Activated naive CD8-positive, alpha-beta T cell treated with anti-CD3 and anti-CD28 coated beads, Interleukin-2, amount 10 ng/mL, durations not matched to agents 7 days and 5 days (primary cell): ENCODE measurements around the gene ARFIP1. TPM values are rescaled to one million over a fixed set of nuclear protein-coding genes. Genes with fewer than 3 reads are reported as not detected.

Experiments used
- ATAC-seq: fragments of 150-1000 bp; cut with Tn5 transposase; one replicate; pipeline ENCODE4 v1.10.0; 2021; ENCODE audit warnings: low read depth, moderate library complexity
- POLR2A ChIA-PET: fragments of 350-600 bp; sonication (Branson Sonifier 250); formaldehyde crosslinking; loops from one replicate; lab custom pipeline; 2021; ENCODE audit warnings: antibody characterized with exemption; lab: Charles Lee
- DNase-seq: peaks from one replicate; pipeline ENCODE4 v3.0.0; 2021
- H3K27ac Mint-ChIP-seq: one replicate; pipeline ENCODE4 v1.8.0; 2022; ENCODE audit warnings: mild to moderate bottlenecking, mixed read lengths
- H3K27me3 Mint-ChIP-seq: one replicate; pipeline ENCODE4 v1.8.0; 2022; ENCODE audit warnings: mild to moderate bottlenecking, moderate library complexity, mixed read lengths
- H3K36me3 Mint-ChIP-seq: one replicate; pipeline ENCODE4 v1.8.0; 2021; ENCODE audit warnings: mild to moderate bottlenecking, mixed read lengths
- H3K4me1 Mint-ChIP-seq: one replicate; pipeline ENCODE4 v1.8.0; 2021; ENCODE audit warnings: mixed read lengths
- H3K4me3 Mint-ChIP-seq: one replicate; pipeline ENCODE4 v1.8.0; 2022; ENCODE audit warnings: mild to moderate bottlenecking, moderate library complexity, mixed read lengths
- H3K9me3 Mint-ChIP-seq: one replicate; pipeline ENCODE4 v1.8.0; 2021; ENCODE audit warnings: mixed read lengths
- total RNA-seq, 2 experiments: library from RNA; stranded (reverse); gene quantifications; one replicate each; pipeline ENCODE4 v1.2.3, GENCODE V29; 2021

The ARFIP1 gene
- total RNA-seq, 2 experiments from 2014 or later = 18.4 to 19.4 TPM

DNA sequence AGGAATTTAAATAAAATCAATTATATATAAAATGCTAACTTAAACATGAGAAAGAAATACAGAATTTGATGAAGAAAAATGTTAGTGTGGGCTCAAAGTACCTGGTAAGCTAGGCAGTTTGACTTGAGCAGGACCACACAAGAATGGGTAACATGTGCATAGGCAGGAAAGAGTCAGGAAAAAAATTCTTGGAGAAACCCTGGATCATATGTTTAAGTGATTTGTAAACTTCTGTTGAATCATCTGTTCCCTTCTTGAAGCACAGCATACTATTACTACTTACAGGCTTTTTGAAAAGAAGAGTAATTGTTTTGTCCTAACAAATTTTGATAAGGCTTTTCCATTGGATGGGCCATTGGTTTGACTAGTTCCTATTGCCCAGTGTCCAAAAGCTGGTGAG, 118.9 kb downstream of the ARFIP1 start:
- ATAC-seq = no peak
- no peak overlapping the region for H3K27ac Mint-ChIP-seq
- no peak for DNase-seq
- no peak overlapping the region for H3K4me3 Mint-ChIP-seq
- H3K4me1 Mint-ChIP-seq = peaks cover 6% of the 10 kb centered on the region
- POLR2A ChIA-PET = no interaction called here
- peaks cover 14% of the 10 kb centered on the region for H3K36me3 Mint-ChIP-seq
- H3K9me3 Mint-ChIP-seq = no peaks in the 10 kb centered on the region
- no peaks in the 10 kb centered on the region for H3K27me3 Mint-ChIP-seq

DNA sequence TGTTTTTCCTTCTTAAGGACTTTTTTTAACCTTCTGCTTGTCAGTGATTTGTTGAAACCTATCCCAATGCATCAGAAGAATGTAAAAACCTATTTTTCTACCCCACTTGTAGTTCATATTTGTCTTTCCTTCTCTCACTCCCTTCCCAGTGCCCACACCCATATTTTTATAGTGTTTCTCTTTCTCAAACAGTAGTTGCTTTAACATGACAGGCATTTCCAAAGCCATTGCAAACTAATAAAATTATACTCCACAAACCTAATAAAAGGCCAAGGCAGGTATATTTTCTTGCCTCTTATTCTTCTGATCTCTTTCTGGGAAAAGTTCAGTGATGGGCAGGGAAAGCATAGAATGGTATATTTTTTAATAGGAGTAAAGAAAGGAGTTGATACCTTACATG, 120.6 kb downstream of the ARFIP1 start:
- POLR2A ChIA-PET = no interaction called here
- Mint-ChIP-seq H3K9me3 (no peaks in the 10 kb centered on the region), H3K4me1 (peaks cover 6% of the 10 kb centered on the region), H3K4me3 (no peak overlapping the region), H3K36me3 (peaks cover 14% of the 10 kb centered on the region), H3K27ac (no peak overlapping the region), H3K27me3 (no peaks in the 10 kb centered on the region)
- DNase-seq (no peak), ATAC-seq (no peak)

GRCh38 chr4:152901205-152901604, 121.5 kb downstream of the ARFIP1 start:
- no peak for ATAC-seq
- no peaks in the 10 kb centered on the region for H3K27me3 Mint-ChIP-seq
- peaks cover 6% of the 10 kb centered on the region for H3K4me1 Mint-ChIP-seq
- no peak for DNase-seq
- no peaks in the 10 kb centered on the region for H3K9me3 Mint-ChIP-seq
- no peak overlapping the region for H3K27ac Mint-ChIP-seq
- POLR2A ChIA-PET = no interaction called here
- H3K4me3 Mint-ChIP-seq = no peak overlapping the region
- peaks cover 11% of the 10 kb centered on the region for H3K36me3 Mint-ChIP-seq

GRCh38 chr4:152903658-152904057, 123.9 kb downstream of the ARFIP1 start:
- ATAC-seq (no peak), DNase-seq (no peak)
- H3K9me3 Mint-ChIP-seq = no peaks in the 10 kb centered on the region
- H3K27ac Mint-ChIP-seq = no peak overlapping the region
- POLR2A ChIA-PET = no interaction called here
- no peaks in the 10 kb centered on the region for H3K4me1 Mint-ChIP-seq
- H3K36me3 Mint-ChIP-seq = peaks cover 18% of the 10 kb centered on the region
- no peak overlapping the region for H3K4me3 Mint-ChIP-seq
- H3K27me3 Mint-ChIP-seq = no peaks in the 10 kb centered on the region

DNA sequence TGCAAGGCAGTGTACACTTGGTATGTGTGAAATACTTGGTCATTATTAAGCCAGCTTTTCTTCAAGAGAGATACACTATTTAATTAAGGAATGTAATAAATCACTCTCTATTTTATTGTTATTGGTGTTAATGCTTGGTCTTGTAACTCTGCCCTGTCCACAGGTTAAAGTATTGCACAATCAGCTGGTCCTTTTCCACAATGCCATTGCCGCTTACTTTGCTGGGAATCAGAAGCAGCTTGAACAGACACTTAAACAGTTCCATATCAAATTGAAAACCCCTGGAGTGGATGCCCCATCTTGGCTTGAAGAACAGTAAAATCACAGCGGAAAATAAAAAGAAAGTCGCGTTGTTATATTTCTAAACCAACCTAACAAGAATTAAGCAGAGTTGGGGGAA, 130.1 kb downstream of the ARFIP1 start:
- POLR2A ChIA-PET = no interaction called here
- no peaks in the 10 kb centered on the region for H3K27me3 Mint-ChIP-seq
- H3K36me3 Mint-ChIP-seq = peaks cover 20% of the 10 kb centered on the region
- ATAC-seq (no peak), DNase-seq (no peak)
- H3K4me3 Mint-ChIP-seq = no peak overlapping the region
- no peaks in the 10 kb centered on the region for H3K4me1 Mint-ChIP-seq
- H3K27ac Mint-ChIP-seq = no peak overlapping the region
- H3K9me3 Mint-ChIP-seq = no peaks in the 10 kb centered on the region

DNA sequence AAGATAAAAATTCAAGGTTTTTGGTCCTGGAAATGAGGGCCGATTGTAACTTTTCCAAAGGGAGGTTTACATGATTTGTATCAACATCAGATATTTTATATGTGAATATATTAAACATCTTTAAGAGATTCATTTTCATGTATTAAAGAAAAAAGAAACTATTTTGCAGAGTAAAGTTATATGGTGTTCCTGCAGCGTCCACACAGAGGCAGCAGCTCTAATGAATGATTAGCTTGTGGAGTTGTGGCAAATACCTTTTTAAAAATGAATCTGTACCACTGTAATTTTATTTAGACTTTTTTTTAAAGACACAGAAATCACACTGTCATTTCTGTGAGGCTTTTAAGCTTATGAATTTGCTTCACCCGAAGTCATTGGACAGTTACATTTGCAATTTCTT, 130.8 kb downstream of the ARFIP1 start:
- Mint-ChIP-seq H3K4me3 (no peak overlapping the region), H3K4me1 (no peaks in the 10 kb centered on the region)

GRCh38 chr4:152917543-152918395, 138.0 kb downstream of the ARFIP1 start:
- Mint-ChIP-seq H3K4me3 (no peak overlapping the region), H3K4me1 (no peaks in the 10 kb centered on the region), H3K36me3 (peaks cover 24% of the 10 kb centered on the region), H3K27ac (no peak overlapping the region), H3K27me3 (peaks cover 3% of the 10 kb centered on the region), H3K9me3 (peaks cover 14% of the 10 kb centered on the region)
- POLR2A ChIA-PET = no interaction called here
- DNase-seq (no peak), ATAC-seq (no peak)

More for the DNA sequence above, 130.8 kb downstream of the ARFIP1 start:
- no peaks in the 10 kb centered on the region for H3K27me3 Mint-ChIP-seq
- DNase-seq = no peak
- POLR2A ChIA-PET = no interaction called here
- H3K27ac Mint-ChIP-seq = no peak overlapping the region
- H3K36me3 Mint-ChIP-seq = peaks cover 20% of the 10 kb centered on the region
- no peaks in the 10 kb centered on the region for H3K9me3 Mint-ChIP-seq
- ATAC-seq = no peak

GRCh38 chr4:152919826-152920225, 140.1 kb downstream of the ARFIP1 start:
- DNase-seq (no peak), ATAC-seq (no peak)
- Mint-ChIP-seq H3K27me3 (peaks cover 3% of the 10 kb centered on the region), H3K9me3 (peaks cover 15% of the 10 kb centered on the region), H3K27ac (no peak overlapping the region), H3K4me1 (no peaks in the 10 kb centered on the region), H3K4me3 (no peak overlapping the region), H3K36me3 (peaks cover 22% of the 10 kb centered on the region)
- POLR2A ChIA-PET = no interaction called here

DNA sequence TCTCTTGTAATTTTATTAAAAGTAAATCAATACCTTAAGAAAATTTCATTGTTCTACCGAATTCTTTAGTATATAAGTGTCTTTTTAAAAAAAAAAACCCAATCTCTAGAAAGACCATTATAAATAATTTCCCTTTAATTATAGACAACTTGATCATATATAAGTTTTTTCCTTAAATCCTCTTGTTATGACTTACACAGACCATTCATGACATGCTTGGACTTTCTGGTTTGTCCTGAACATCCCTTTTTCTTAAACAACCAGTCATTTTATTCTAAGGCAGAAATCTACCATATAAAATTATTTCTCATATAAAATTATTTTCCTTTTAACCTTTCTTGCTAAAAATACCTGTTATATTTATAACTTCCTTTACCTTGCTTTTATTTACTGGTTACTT, 141.0 kb downstream of the ARFIP1 start:
- Mint-ChIP-seq H3K9me3 (peaks cover 15% of the 10 kb centered on the region), H3K4me1 (no peaks in the 10 kb centered on the region), H3K36me3 (peaks cover 22% of the 10 kb centered on the region), H3K4me3 (no peak overlapping the region), H3K27me3 (peaks cover 3% of the 10 kb centered on the region), H3K27ac (no peak overlapping the region)
- no peak for ATAC-seq
- DNase-seq = no peak
- POLR2A ChIA-PET = no interaction called here

DNA sequence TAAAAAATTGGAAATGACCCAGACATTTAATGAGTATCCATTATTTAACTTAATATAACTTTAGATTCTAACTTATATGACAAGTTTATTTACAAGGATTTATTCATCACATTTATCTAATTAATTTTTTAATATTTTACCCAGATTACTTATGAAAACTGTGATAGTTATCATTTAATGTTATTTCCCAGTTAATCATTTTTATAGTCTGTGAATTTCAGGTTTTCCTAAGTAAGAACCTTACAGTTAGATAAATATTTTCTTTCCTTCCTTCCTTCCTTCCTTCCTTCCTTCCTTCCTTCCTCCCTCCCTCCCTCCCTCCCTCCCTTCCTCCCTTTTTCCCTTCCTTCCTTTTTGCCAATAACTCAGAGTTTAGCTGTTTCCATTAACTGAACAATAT, 141.5 kb downstream of the ARFIP1 start:
- no peak for ATAC-seq
- H3K9me3 Mint-ChIP-seq = peaks cover 12% of the 10 kb centered on the region
- no peaks in the 10 kb centered on the region for H3K4me1 Mint-ChIP-seq
- no peak overlapping the region for H3K4me3 Mint-ChIP-seq
- peaks cover 21% of the 10 kb centered on the region for H3K36me3 Mint-ChIP-seq
- H3K27ac Mint-ChIP-seq = no peak overlapping the region
- no peak for DNase-seq
- POLR2A ChIA-PET = no interaction called here
- H3K27me3 Mint-ChIP-seq = peaks cover 5% of the 10 kb centered on the region

GRCh38 chr4:152925851-152926250, 146.1 kb downstream of the ARFIP1 start:
- Mint-ChIP-seq H3K4me1 (peaks cover 10% of the 10 kb centered on the region), H3K4me3 (no peak overlapping the region), H3K27me3 (peaks cover 8% of the 10 kb centered on the region), H3K27ac (no peak overlapping the region), H3K36me3 (peaks cover 7% of the 10 kb centered on the region), H3K9me3 (peaks cover 2% of the 10 kb centered on the region)
- ATAC-seq = no peak
- DNase-seq = no peak
- POLR2A ChIA-PET = interaction anchor here (0.7 kb wide), 1 partner anchor 446 kb away, joined by 3 read pairs; no protein-coding TSS in a partner anchor

GRCh38 chr4:152926959-152927358, 147.2 kb downstream of the ARFIP1 start:
- Mint-ChIP-seq H3K4me1 (peaks cover 10% of the 10 kb centered on the region), H3K27ac (no peak overlapping the region), H3K27me3 (peaks cover 14% of the 10 kb centered on the region), H3K4me3 (no peak overlapping the region), H3K36me3 (peaks cover 1% of the 10 kb centered on the region), H3K9me3 (peaks cover 1% of the 10 kb centered on the region)
- no peak for ATAC-seq
- POLR2A ChIA-PET = no interaction called here
- DNase-seq = no peak

GRCh38 chr4:152927737-152928136, 148.0 kb downstream of the ARFIP1 start:
- peaks cover 10% of the 10 kb centered on the region for H3K4me1 Mint-ChIP-seq
- H3K27me3 Mint-ChIP-seq = peaks cover 14% of the 10 kb centered on the region
- POLR2A ChIA-PET = no interaction called here
- no peak for DNase-seq
- H3K27ac Mint-ChIP-seq = no peak overlapping the region
- H3K36me3 Mint-ChIP-seq = no peaks in the 10 kb centered on the region
- ATAC-seq = no peak
- no peak overlapping the region for H3K4me3 Mint-ChIP-seq
- H3K9me3 Mint-ChIP-seq = peaks cover 1% of the 10 kb centered on the region

DNA sequence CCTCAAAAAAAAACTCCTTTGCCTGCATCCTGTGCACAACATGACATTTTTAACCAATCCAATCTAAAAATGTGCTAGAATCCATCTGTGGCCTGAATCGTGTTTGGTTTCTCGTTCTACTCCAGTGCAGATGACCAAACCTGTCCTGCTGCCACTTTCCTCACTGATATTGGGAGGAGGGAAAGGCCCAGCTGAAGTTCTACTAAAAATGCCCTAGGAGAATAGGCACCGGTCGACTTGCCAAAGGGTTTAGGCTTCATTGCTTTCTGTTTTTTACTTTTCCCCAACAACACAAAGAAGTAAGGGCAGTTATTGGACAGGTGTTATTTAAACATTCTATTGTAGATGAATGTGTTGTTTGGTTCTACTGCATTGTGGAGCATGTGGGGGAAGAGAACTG, 148.5 kb downstream of the ARFIP1 start:
- ATAC-seq (no peak), DNase-seq (no peak)
- Mint-ChIP-seq H3K36me3 (no peaks in the 10 kb centered on the region), H3K4me3 (no peak overlapping the region), H3K4me1 (peaks cover 10% of the 10 kb centered on the region), H3K27me3 (peaks cover 20% of the 10 kb centered on the region), H3K9me3 (peaks cover 1% of the 10 kb centered on the region), H3K27ac (no peak overlapping the region)
- POLR2A ChIA-PET = no interaction called here
